HL-60 (cell line): ENCODE data around the gene TP73.

Source experiments
- GABPA ChIP-seq: IDR thresholded peaks from 2 replicates; pipeline ENCODE4 v1.6.1; 2012; ENCODE audit warnings: low read depth
- TF ChIP-seq, protein P1 (sequence below): IDR thresholded peaks from one replicate; pipeline ENCODE4 v1.5.1; 2011; ENCODE audit warnings: low read length, control low read depth, inconsistent platforms; ENCODE audit not compliant: insufficient read depth

DNA sequence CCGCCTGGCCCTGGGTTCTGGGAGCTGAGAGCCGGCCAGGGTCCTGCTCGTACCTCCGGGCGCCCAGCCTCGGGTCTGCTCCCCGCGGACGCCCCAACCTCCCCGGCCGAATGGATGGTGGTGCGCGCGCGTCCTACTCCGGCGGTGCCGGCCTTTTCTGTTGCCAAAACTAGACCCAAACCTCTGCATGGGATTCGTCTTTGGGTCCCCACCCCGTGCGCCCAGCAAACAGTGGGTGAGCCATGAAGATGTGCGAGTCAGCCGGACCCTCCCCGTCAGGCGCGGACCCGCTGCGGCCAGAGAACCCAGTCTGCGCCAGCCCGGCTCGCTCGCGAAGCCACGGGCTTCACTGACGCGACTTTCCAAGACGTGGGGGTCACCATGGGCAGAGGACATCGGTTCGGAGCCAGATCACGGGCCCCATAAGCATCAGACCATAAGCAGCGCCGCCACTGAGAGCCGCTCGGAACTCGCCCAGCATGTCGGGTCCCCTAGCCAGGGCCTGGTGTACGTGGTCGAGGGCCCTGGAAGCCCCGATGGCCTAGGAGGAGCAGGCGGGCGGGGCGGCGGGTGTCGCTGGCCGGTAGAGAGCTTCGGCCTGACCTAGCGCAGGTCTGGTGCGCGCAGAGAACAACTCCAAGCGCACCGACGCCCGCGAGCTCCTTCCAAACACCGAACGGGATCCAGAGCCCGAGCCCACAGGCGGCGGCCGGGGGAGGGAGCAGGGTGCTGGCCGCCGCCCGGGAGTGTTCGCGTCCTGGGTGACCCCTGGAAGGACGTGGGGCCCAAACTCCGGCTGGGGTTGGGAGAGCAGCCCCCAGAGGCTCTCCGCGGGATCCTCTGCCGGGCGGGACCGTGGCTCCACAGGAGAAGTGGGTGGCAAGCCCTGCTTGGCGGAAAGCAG lies 1.0 kb upstream of the TP73 start:
- TF ChIP-seq, protein P1, sequence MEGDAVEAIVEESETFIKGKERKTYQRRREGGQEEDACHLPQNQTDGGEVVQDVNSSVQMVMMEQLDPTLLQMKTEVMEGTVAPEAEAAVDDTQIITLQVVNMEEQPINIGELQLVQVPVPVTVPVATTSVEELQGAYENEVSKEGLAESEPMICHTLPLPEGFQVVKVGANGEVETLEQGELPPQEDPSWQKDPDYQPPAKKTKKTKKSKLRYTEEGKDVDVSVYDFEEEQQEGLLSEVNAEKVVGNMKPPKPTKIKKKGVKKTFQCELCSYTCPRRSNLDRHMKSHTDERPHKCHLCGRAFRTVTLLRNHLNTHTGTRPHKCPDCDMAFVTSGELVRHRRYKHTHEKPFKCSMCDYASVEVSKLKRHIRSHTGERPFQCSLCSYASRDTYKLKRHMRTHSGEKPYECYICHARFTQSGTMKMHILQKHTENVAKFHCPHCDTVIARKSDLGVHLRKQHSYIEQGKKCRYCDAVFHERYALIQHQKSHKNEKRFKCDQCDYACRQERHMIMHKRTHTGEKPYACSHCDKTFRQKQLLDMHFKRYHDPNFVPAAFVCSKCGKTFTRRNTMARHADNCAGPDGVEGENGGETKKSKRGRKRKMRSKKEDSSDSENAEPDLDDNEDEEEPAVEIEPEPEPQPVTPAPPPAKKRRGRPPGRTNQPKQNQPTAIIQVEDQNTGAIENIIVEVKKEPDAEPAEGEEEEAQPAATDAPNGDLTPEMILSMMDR = no peak
- no peak for TF ChIP-seq GABPA
